ENCODE results near the gene LPAR4. TPM values are rescaled to one million over a fixed set of nuclear protein-coding genes. Genes with fewer than 3 reads are reported as not detected.
"Not testable (repeated sequence)": the region's sequence is repeated elsewhere in the genome, so short reads cannot be mapped to it uniquely, and the experiment has no call there.

LPAR4 gene
- total RNA-seq, 2 experiments from 2014 or later: not detected

DNA sequence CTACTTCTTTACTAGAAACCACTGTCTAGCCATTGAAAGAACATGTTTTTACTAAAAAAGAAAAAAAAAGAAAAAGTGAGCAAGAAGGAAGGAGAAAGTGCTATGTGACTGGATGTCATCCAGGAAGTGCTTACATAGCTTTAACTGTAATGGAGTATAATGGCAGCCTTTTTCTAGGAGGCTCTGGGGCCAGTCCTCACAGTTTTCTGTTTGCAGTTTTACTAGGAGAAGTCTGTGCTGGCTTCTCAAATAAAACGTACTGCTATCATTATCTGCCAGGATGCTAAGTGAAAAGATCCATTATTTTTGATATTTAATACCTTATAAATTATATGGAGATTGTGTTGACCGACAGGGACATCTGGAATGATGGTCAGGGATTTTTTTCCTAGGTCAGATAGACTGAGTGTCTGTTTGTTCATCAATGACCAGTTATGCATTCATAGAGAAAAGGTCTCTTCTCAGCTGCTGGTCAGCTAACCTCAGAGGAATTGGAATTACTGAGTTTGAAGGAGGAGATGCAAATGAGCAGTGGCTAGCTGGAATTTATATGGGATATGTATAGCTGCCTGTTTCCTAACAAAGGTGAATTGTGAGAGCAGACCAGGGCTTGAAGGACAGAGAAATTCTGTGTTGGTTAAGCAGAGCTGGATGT, 21.7 kb downstream of the LPAR4 start:
- Mint-ChIP-seq H3K27me3 (no peaks in the 10 kb centered on the region), H3K4me1 (no peaks in the 10 kb centered on the region), H3K9me3 (ENCODE audit: low read depth) (no peaks in the 10 kb centered on the region), H3K27ac (no peak overlapping the region), H3K4me3 (no peak overlapping the region), H3K36me3 (ENCODE audit: low read depth) (no peaks in the 10 kb centered on the region)
- ChIA-PET POLR2A (interaction anchor here (0.7 kb wide), 1 partner anchor 483 kb away, joined by 3 read pairs; no protein-coding TSS in a partner anchor), CTCF (interaction anchor here (0.7 kb wide), 1 partner anchor 15 kb away, joined by 3 read pairs; no protein-coding TSS in a partner anchor)
- DNase-seq (no peak), ATAC-seq (no peak)
- intact Hi-C loops (cut with DNase I, micrococcal nuclease): no loop called here

DNA sequence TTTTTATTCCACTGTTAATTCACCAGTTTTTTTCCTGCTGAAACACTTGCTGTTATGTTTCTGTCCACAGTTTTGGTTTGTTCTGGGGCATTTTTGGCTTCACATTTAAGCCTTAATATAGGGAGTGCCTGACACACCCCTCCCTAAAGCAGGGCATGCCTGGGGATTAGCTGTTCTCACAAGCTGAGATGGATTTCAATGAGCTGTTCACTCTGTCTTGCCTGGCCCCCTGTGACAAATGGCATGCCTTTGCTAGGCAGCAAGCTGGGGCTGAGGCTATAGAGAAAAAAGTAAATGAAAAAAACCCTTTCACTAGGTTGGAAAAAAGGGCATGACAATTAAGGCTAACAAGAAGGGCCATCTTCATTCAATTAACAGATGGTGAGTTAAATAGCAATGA, 22.4 kb downstream of the LPAR4 start:
- POLR2A ChIA-PET: no interaction called here
- H3K4me3 Mint-ChIP-seq: no peak overlapping the region
- no peak overlapping the region for H3K27ac Mint-ChIP-seq
- H3K36me3 Mint-ChIP-seq (ENCODE audit: low read depth): no peaks in the 10 kb centered on the region
- DNase-seq: no peak
- no peaks in the 10 kb centered on the region for H3K9me3 Mint-ChIP-seq (ENCODE audit: low read depth)
- CTCF ChIA-PET: no interaction called here
- intact Hi-C loops (cut with DNase I, micrococcal nuclease): no loop called here
- no peak for ATAC-seq
- H3K27me3 Mint-ChIP-seq: no peaks in the 10 kb centered on the region
- H3K4me1 Mint-ChIP-seq: no peaks in the 10 kb centered on the region

GRCh38 chrX:78796916-78797315, 49.4 kb downstream of the LPAR4 start:
- Mint-ChIP-seq H3K36me3 (ENCODE audit: low read depth) (peaks cover 3% of the 10 kb centered on the region), H3K27me3 (no peaks in the 10 kb centered on the region)
- CTCF ChIA-PET: interaction anchor here (0.6 kb wide), 1 partner anchor 218 kb away, joined by 7 read pairs; no protein-coding TSS in a partner anchor

DNA sequence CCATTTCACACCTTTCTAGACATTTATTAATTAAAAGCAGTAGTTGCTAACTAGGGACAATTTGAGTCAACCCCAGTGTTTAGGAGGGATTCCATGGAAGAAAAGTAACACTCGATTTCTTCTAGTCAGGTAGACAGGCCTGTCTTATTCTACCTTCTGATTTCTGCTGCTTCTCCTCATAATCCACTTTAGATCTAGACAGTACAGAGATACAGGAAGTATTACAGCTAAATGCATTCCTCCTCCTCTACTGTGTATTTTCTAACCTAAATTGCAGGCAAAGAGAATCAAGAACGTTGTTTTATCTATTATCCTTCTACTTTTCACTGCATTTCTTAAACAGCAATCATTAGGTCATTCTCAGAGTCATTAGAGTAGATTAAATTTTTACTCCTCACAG, 52.6 kb downstream of the LPAR4 start:
- ChIA-PET CTCF (no interaction called here), POLR2A (no interaction called here)
- Mint-ChIP-seq H3K27ac (no peak overlapping the region), H3K4me3 (no peak overlapping the region), H3K4me1 (peaks cover 13% of the 10 kb centered on the region), H3K36me3 (ENCODE audit: low read depth) (peaks cover 3% of the 10 kb centered on the region), H3K27me3 (no peaks in the 10 kb centered on the region), H3K9me3 (ENCODE audit: low read depth) (peaks cover 5% of the 10 kb centered on the region)
- ATAC-seq (no peak), DNase-seq (no peak)
- intact Hi-C loops (cut with DNase I, micrococcal nuclease): no loop called here

More at GRCh38 chrX:78796916-78797315, 49.4 kb downstream of the LPAR4 start:
- DNase-seq (no peak), ATAC-seq (no peak)
- intact Hi-C loops (cut with DNase I, micrococcal nuclease): no loop called here
- H3K4me1 Mint-ChIP-seq: peaks cover 16% of the 10 kb centered on the region
- H3K27ac Mint-ChIP-seq: no peak overlapping the region
- H3K9me3 Mint-ChIP-seq (ENCODE audit: low read depth): peaks cover 5% of the 10 kb centered on the region
- POLR2A ChIA-PET: no interaction called here
- H3K4me3 Mint-ChIP-seq: no peak overlapping the region

DNA sequence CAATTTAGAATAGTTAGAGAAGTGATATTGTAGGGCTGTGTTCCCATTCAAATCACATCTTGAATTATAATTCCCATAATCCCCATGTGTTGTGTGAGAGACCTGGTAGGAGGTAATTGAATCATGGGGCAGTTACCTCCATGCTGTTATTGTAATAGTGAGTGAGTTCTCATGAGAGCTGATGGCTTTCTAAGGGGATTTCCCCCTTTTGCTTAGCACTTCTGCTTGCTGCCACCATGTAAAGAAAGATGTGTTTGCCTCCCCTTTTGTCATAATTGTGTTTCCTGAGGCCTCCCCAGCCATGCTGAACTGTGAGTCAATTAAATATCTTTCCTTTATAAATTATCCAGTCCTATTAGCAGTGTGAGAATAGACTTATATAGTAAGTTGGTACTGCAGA, 53.2 kb downstream of the LPAR4 start:
- peaks cover 5% of the 10 kb centered on the region for H3K9me3 Mint-ChIP-seq (ENCODE audit: low read depth)
- H3K4me1 Mint-ChIP-seq: peaks cover 13% of the 10 kb centered on the region
- peaks cover 3% of the 10 kb centered on the region for H3K36me3 Mint-ChIP-seq (ENCODE audit: low read depth)
- ChIA-PET CTCF (no interaction called here), POLR2A (no interaction called here)
- DNase-seq (no peak), ATAC-seq (no peak)
- H3K27me3 Mint-ChIP-seq: no peaks in the 10 kb centered on the region
- H3K4me3 Mint-ChIP-seq: no peak overlapping the region
- intact Hi-C loops (cut with DNase I, micrococcal nuclease): no loop called here
- H3K27ac Mint-ChIP-seq: no peak overlapping the region

DNA sequence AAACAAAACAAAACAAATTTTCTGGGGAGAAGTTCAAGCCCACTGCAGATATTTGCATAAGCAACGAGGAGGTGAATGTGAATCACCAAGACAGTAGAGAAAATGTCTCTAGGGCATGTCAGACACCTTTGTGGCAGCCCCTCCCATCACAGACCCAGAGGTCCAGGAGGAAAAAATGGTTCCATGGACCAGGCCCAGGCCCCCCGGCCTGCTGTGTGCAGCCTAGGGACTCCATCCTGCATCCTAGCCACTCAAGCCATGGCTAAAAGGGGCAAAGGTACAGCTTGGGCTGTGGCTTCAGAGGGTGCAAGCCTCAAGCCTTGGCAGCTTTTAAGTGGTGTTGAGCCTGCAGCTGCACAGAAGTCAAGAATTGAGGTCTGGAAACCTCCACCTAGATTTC, 54.0 kb downstream of the LPAR4 start:
- H3K27me3 Mint-ChIP-seq: no peaks in the 10 kb centered on the region
- intact Hi-C loops (cut with DNase I, micrococcal nuclease): no loop called here
- peaks cover 5% of the 10 kb centered on the region for H3K9me3 Mint-ChIP-seq (ENCODE audit: low read depth)
- ChIA-PET CTCF (no interaction called here), POLR2A (no interaction called here)
- ATAC-seq (no peak), DNase-seq (no peak)
- no peak overlapping the region for H3K27ac Mint-ChIP-seq
- peaks cover 3% of the 10 kb centered on the region for H3K36me3 Mint-ChIP-seq (ENCODE audit: low read depth)
- no peak overlapping the region for H3K4me3 Mint-ChIP-seq
- H3K4me1 Mint-ChIP-seq: peaks cover 13% of the 10 kb centered on the region

DNA sequence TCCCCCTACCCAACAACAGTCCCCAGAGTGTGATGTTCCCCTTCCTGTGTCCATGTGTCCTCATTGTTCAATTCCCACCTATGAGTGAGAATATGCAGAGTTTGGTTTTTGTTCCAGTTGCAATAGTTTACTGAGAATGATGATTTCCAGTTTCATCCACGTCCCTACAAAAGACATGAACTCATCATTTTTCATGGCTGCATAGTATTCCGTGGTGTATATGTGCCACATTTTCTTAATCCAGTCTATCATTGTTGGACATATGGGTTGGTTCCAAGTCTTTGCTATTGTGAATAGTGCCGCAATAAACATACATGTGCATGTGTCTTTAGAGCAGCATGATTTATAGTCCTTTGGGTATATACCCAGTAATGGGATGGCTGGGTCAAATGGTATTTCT, 55.0 kb downstream of the LPAR4 start:
- CTCF ChIA-PET; DNase-seq; H3K9me3 Mint-ChIP-seq (ENCODE audit: low read depth); POLR2A ChIA-PET; H3K27ac Mint-ChIP-seq; H3K36me3 Mint-ChIP-seq (ENCODE audit: low read depth); ATAC-seq; intact Hi-C loops (cut with DNase I, micrococcal nuclease); H3K27me3 Mint-ChIP-seq; H3K4me3 Mint-ChIP-seq: not testable (repeated sequence)
- peaks cover 13% of the 10 kb centered on the region for H3K4me1 Mint-ChIP-seq

Other genes starting within 250 kb of the LPAR4 start
- not detected for gene RTL3, start 88.4 kb upstream of the LPAR4 start, total RNA-seq
- gene P2RY10, start 197.7 kb downstream of the LPAR4 start, total RNA-seq: 10 to 100 TPM; 30.4 to 65.7 TPM